Hematopoietic multipotent progenitor cell (in vitro differentiated cells): ENCODE measurements around the gene DCAF8. TPM values are rescaled to one million over a fixed set of nuclear protein-coding genes. Genes with fewer than 3 reads are reported as not detected.

Experiments used
- DNase-seq, 3 donors: peaks; one replicate each; pipeline ENCODE4 v3.0.0-alpha.2; 2011 to 2015; ENCODE audit warnings: low read depth in 2 of 3, low spot score in 2 of 3
- total RNA-seq: library from RNA; depleted of rRNA; stranded (reverse); fragments of >200 nt; gene quantifications from one replicate; pipeline ENCODE4 v1.2.3, GENCODE V29; 2012

The DCAF8 gene
- total RNA-seq, 1 donor: 98.8 TPM

GRCh38 chr1:160207118-160207650 lies 55.2 kb downstream of the DCAF8 start:
- no peak for DNase-seq

GRCh38 chr1:160206421-160207117 lies 55.8 kb downstream of the DCAF8 start:
- DNase-seq: peak in 2 of 3 donors; percentile 7 to 10

GRCh38 chr1:160206036-160206389 lies 56.3 kb downstream of the DCAF8 start:
- peak in 2 of 3 donors; percentile 22 to 28 for DNase-seq

GRCh38 chr1:160205242-160206035 lies 56.9 kb downstream of the DCAF8 start, which contains the start of gene PEA15:
TSS of gene PEA15 (plus strand) at chr1:160205384. CDS start at chr1:160211545, 6,161 bp downstream.
- peak; percentile 37 to 78 (median 60) for DNase-seq

GRCh38 chr1:160204526-160205241 lies 57.7 kb downstream of the DCAF8 start:
- peak in 2 of 3 donors; percentile 51 to 61 for DNase-seq

GRCh38 chr1:160200786-160201185 lies 61.6 kb downstream of the DCAF8 start:
- no peak for DNase-seq

GRCh38 chr1:160197231-160197630 lies 65.1 kb downstream of the DCAF8 start:
- DNase-seq: no peak

- DNase-seq: no peak
These were observed 66.2 kb downstream of the DCAF8 start for GRCh38 chr1:160196143-160196542.

- DNase-seq: no peak
These were observed 67.7 kb downstream of the DCAF8 start for GRCh38 chr1:160194737-160195059.

- no peak for DNase-seq
These were observed 68.3 kb downstream of the DCAF8 start for GRCh38 chr1:160193832-160194736.

- DNase-seq: peak; percentile 65 to 83 (median 66)
These were observed 69.1 kb downstream of the DCAF8 start for GRCh38 chr1:160193091-160193819.

GRCh38 chr1:160192234-160192633 lies 70.1 kb downstream of the DCAF8 start:
- no peak for DNase-seq

GRCh38 chr1:160191756-160192155 lies 70.6 kb downstream of the DCAF8 start:
- DNase-seq: no peak

GRCh38 chr1:160189649-160190625 lies 72.4 kb downstream of the DCAF8 start, which contains the start of gene CASQ1:
TSS of gene CASQ1 (plus strand) at chr1:160190575. CDS start at chr1:160190752, 177 bp downstream.
- no peak for DNase-seq

- DNase-seq: no peak
These were observed 74.0 kb downstream of the DCAF8 start for GRCh38 chr1:160188341-160188740.

GRCh38 chr1:160187407-160187806 lies 74.9 kb downstream of the DCAF8 start:
- DNase-seq: no peak

- no peak for DNase-seq
These were observed 75.6 kb downstream of the DCAF8 start for GRCh38 chr1:160186729-160187128.

- DNase-seq: no peak
These were observed 76.1 kb downstream of the DCAF8 start for GRCh38 chr1:160186246-160186645.
